Endodermal cell (in vitro differentiated cells): Measurements from ENCODE around the gene PHLPP1. TPM values are rescaled to one million over a fixed set of nuclear protein-coding genes. Genes with fewer than 3 reads are reported as not detected.

Experiments
- DNase-seq: peaks from one replicate; pipeline ENCODE4 v3.0.0-alpha.2; 2017
- H3K27ac ChIP-seq: 2 replicates; pipeline ENCODE4 v1.5.1; 2013; ENCODE audit warnings: mild to moderate bottlenecking, low read depth, low read length, moderate library complexity
- H3K27me3 ChIP-seq: 2 replicates; pipeline ENCODE4 v1.6.1; 2013; ENCODE audit warnings: mild to moderate bottlenecking, low read length, moderate library complexity; ENCODE audit not compliant: insufficient read depth, control insufficient read depth, poor library complexity, severe bottlenecking
- H3K36me3 ChIP-seq: 2 replicates; pipeline ENCODE4 v1.7.0; 2013; ENCODE audit warnings: mild to moderate bottlenecking, low read length, moderate library complexity; ENCODE audit not compliant: control insufficient read depth, insufficient read depth
- H3K4me1 ChIP-seq: one replicate; pipeline ENCODE4 v1.7.0; 2013; ENCODE audit warnings: low read length; ENCODE audit not compliant: control insufficient read depth, insufficient read depth
- H3K4me3 ChIP-seq: 2 replicates; pipeline ENCODE4 v1.5.1; 2013; ENCODE audit warnings: mild to moderate bottlenecking, low read length, moderate library complexity
- H3K9ac ChIP-seq: 2 replicates; pipeline ENCODE4 v1.6.1; 2013; ENCODE audit warnings: mild to moderate bottlenecking, low read length, moderate library complexity; ENCODE audit not compliant: poor library complexity, severe bottlenecking; ENCODE audit errors: extremely low read depth
- H3K9me3 ChIP-seq: 2 replicates; pipeline ENCODE4 v1.6.1; 2013; ENCODE audit warnings: mild to moderate bottlenecking, low read length, moderate library complexity; ENCODE audit not compliant: control insufficient read depth
- H3K27ac Mint-ChIP-seq: 2 replicates; pipeline ENCODE4 v1.8.0; 2020; ENCODE audit warnings: mixed read lengths
- H3K27me3 Mint-ChIP-seq: 2 replicates; pipeline ENCODE4 v1.8.0; 2021; ENCODE audit warnings: mild to moderate bottlenecking, mixed read lengths; ENCODE audit not compliant: insufficient read depth
- H3K36me3 Mint-ChIP-seq: 2 replicates; pipeline ENCODE4 v1.8.0; 2020; ENCODE audit warnings: low read depth, mixed read lengths
- H3K4me1 Mint-ChIP-seq: 2 replicates; pipeline ENCODE4 v1.8.0; 2020; ENCODE audit warnings: mixed read lengths
- H3K4me3 Mint-ChIP-seq: 2 replicates; pipeline ENCODE4 v1.8.0; 2020; ENCODE audit warnings: mild to moderate bottlenecking, moderate library complexity, mixed read lengths
- H3K9me3 Mint-ChIP-seq: 2 replicates; pipeline ENCODE4 v1.8.0; 2020; ENCODE audit warnings: mild to moderate bottlenecking, mixed read lengths
- WGBS, 2 experiments: methylation state at CpG; one replicate each; pipeline versions ENCODE4 v1.1.5 to v1.1.7; 2013; ENCODE audit warnings: missing lambda C conversion rate in 2 of 2, mixed read lengths in 1 of 2; ENCODE audit not compliant: insufficient coverage in 1 of 2, insufficient read length in 1 of 2; 5-methylcytosine and 5-hydroxymethylcytosine counted together
- total RNA-seq, 2 donors: library from RNA; stranded (reverse); fragmentation: NEBNext Ultra II Directional in 1 of 2; extraction: Animal tissue kit (Norgen Biotek cat#: 25700) in 1 of 2; gene quantifications; 2 replicates in 1 of 2; 3 replicates in 1 of 2; pipeline ENCODE4 v1.2.1, GENCODE V29; 2021
- TF ChIP-seq, protein P1 (sequence below): fragments of 200-600 bp; sonication (generic); conservative IDR thresholded peaks from 2 replicates; pipeline ENCODE4 v1.5.0; 2021; ENCODE audit warnings: antibody characterized with exemption, mild to moderate bottlenecking

Gene PHLPP1
- total RNA-seq, 2 donors from 2014 or later = 19.8 to 28.1 TPM

DNA sequence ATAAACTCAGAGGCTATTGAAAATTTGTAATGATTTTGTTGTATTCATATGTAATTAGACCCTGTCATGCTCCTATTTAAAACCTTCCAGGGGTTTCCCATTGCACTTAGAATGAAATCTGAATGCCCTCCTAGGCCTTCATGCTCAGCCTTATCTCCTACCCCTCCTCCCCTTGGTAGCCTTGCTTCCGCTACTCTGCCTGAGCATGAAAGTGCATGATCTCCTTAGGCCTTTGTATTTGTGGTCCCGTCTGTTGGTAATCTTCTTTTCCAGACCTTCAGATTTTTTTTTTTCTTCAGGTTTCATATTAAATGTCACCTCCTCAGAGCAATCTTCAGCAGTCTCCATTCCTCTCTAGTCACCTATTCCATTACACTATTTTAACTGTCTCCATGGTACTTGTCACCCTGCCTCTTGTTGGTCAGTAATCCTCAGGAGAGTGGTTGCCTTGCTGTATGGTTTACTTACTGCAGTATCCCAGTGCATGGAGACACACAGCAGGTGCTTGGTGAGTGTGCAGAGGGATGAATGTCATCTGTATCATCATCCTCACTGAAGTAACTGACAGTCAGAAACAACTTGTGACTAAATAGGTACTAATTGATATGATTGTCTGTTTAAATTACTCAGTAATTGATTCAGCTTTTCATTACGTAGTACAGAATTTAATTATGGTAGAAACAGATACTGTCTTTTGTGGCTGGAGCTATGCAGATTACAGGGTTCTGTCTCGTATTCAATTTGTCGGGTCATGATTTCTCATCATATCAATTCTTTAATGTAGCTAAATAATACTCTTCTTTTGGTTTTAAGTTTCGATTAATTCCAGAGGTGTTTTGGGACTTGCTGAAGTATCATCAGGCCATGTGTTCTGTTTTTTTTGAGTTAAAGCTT, 63.9 kb downstream of the PHLPP1 start:
- peaks cover 27% of the 10 kb centered on the region for H3K4me1 Mint-ChIP-seq
- H3K9me3 ChIP-seq = peaks cover 5% of the 10 kb centered on the region
- no peaks in the 10 kb centered on the region for H3K36me3 ChIP-seq
- H3K4me3 Mint-ChIP-seq = no peak overlapping the region
- H3K27me3 ChIP-seq = no peaks in the 10 kb centered on the region
- H3K9ac ChIP-seq = no peak overlapping the region
- no peak for DNase-seq
- WGBS, 2 experiments = 70 to 76% methylated on average over 3 to 6 of the region's 6 CpGs
- no peaks in the 10 kb centered on the region for H3K9me3 Mint-ChIP-seq
- peaks cover 4% of the 10 kb centered on the region for H3K4me1 ChIP-seq
- no peak overlapping the region for H3K4me3 ChIP-seq
- H3K27ac ChIP-seq = no peak overlapping the region
- TF ChIP-seq, protein P1, sequence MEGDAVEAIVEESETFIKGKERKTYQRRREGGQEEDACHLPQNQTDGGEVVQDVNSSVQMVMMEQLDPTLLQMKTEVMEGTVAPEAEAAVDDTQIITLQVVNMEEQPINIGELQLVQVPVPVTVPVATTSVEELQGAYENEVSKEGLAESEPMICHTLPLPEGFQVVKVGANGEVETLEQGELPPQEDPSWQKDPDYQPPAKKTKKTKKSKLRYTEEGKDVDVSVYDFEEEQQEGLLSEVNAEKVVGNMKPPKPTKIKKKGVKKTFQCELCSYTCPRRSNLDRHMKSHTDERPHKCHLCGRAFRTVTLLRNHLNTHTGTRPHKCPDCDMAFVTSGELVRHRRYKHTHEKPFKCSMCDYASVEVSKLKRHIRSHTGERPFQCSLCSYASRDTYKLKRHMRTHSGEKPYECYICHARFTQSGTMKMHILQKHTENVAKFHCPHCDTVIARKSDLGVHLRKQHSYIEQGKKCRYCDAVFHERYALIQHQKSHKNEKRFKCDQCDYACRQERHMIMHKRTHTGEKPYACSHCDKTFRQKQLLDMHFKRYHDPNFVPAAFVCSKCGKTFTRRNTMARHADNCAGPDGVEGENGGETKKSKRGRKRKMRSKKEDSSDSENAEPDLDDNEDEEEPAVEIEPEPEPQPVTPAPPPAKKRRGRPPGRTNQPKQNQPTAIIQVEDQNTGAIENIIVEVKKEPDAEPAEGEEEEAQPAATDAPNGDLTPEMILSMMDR = no peak
- peaks cover 3% of the 10 kb centered on the region for H3K36me3 Mint-ChIP-seq
- H3K27ac Mint-ChIP-seq = peak overlapping the region; percentile 12
- no peaks in the 10 kb centered on the region for H3K27me3 Mint-ChIP-seq

DNA sequence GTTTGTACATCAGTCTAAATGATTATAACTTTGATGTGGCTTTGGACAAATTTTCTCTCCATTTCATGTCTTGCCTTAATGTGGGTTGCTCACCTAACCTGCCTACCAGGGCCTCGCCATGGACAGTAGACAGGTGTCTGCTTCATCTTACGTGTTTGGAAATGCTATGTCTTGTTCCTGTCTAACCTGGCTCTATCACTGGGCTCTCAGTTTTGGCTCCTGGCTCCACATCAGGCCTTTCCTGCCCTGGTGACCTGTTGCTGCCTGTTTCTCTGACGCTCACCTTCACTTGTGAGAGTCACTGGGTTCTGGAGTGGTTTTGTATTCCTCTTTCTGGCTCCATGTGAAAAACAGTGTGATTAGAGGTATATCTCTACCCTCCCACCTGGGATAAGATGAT, 65.9 kb downstream of the PHLPP1 start:
- no peaks in the 10 kb centered on the region for H3K36me3 ChIP-seq
- TF ChIP-seq, protein P1 = no peak
- WGBS, 2 experiments = 91 to 100% methylated on average over 2 to 3 of the region's 3 CpGs
- Mint-ChIP-seq H3K4me3 (no peak overlapping the region), H3K9me3 (no peaks in the 10 kb centered on the region), H3K27ac (peak overlapping the region; percentile 4), H3K27me3 (no peaks in the 10 kb centered on the region), H3K36me3 (no peaks in the 10 kb centered on the region), H3K4me1 (peaks cover 40% of the 10 kb centered on the region)
- H3K27me3 ChIP-seq = no peaks in the 10 kb centered on the region
- H3K4me1 ChIP-seq = peaks cover 8% of the 10 kb centered on the region
- H3K9ac ChIP-seq = no peak overlapping the region
- H3K4me3 ChIP-seq = no peak overlapping the region
- no peak overlapping the region for H3K27ac ChIP-seq
- peaks cover 2% of the 10 kb centered on the region for H3K9me3 ChIP-seq
- no peak for DNase-seq

DNA sequence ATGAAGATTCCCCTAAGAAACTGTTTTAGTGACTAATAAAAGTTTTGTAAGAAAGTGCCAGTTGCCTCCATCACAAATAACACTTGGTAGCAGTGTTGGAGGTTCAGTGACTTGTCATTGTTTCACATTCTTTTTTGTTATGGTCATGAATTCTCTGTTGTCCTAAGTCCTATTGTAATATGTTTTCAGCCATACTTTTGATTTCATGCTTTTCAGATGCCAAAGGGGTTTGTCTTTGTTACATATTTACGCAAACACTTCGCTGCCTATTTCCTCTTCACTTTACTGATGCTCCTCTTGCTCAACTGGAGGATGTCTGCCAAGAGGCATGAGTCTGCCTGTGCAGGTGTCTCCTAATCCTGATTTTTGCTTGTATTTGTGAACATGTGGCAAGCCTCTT, 66.6 kb downstream of the PHLPP1 start:
- Histone ChIP-seq H3K4me3 (no peak overlapping the region), H3K9ac (no peak overlapping the region), H3K4me1 (peaks cover 8% of the 10 kb centered on the region), H3K27ac (no peak overlapping the region), H3K9me3 (no peaks in the 10 kb centered on the region), H3K36me3 (no peaks in the 10 kb centered on the region), H3K27me3 (no peaks in the 10 kb centered on the region)
- Mint-ChIP-seq H3K9me3 (no peaks in the 10 kb centered on the region), H3K36me3 (no peaks in the 10 kb centered on the region), H3K4me3 (no peak overlapping the region), H3K4me1 (peaks cover 41% of the 10 kb centered on the region), H3K27ac (peak overlapping the region; percentile 40), H3K27me3 (no peaks in the 10 kb centered on the region)
- no peak for DNase-seq
- WGBS, 2 experiments = 100% methylated on average over 2 of the region's 2 CpGs
- TF ChIP-seq, protein P1 = no peak
